H1 (cell line): ENCODE measurements around the gene PNPLA3. TPM values are rescaled to one million over a fixed set of nuclear protein-coding genes. Genes with fewer than 3 reads are reported as not detected.

Experiments
- ASH2L ChIP-seq: fragments of 200-600, 300-600 bp; sonication (generic); IDR thresholded peaks from one replicate; pipeline ENCODE4 v1.7.1; 2017; ENCODE audit warnings: low read length
- BCL11A ChIP-seq, 2 experiments: IDR thresholded peaks; one replicate each; pipeline ENCODE4 v1.6.1; 2011; ENCODE audit warnings: low read depth in 2 of 2, low read length in 2 of 2, mild to moderate bottlenecking in 2 of 2
- CREB1 ChIP-seq: IDR thresholded peaks from 2 replicates; pipeline ENCODE4 v1.6.1; 2012; ENCODE audit warnings: inconsistent platforms
- EP300 ChIP-seq, 2 experiments: IDR thresholded peaks; 1 replicate in 1 of 2; 2 replicates in 1 of 2; pipeline ENCODE4 v1.6.1; 2011 to 2012; ENCODE audit warnings: low read depth in 2 of 2, low read length in 2 of 2, mild to moderate bottlenecking in 2 of 2, borderline replicate concordance in 1 of 2, inconsistent platforms in 1 of 2, moderate library complexity in 1 of 2
- FOSL1 ChIP-seq: IDR thresholded peaks from 2 replicates; pipeline ENCODE4 v1.6.1; 2011; ENCODE audit warnings: mild to moderate bottlenecking, low read depth, low read length, moderate library complexity; ENCODE audit not compliant: insufficient read depth
- PHF8 ChIP-seq: fragments of 200-600 bp; sonication (generic); conservative IDR thresholded peaks from 2 replicates; pipeline ENCODE4 v1.7.1; 2012; ENCODE audit warnings: low read depth, mild to moderate bottlenecking, inconsistent platforms, low read length, moderate library complexity
- polyA plus RNA-seq, 7 experiments: library from polyadenylated mRNA; depleted of rRNA in 3 of 7; stranded (reverse) in 5 of 7; unstranded in 2 of 7; fragments of >200 nt in 5 of 7; fragments of 200-250 nt in 2 of 7; gene quantifications; 1 replicate in 5 of 7; 2 replicates in 1 of 7; 4 replicates in 1 of 7; pipeline versions ENCODE4 v1.2.1 to v1.2.3, GENCODE V29; 2011 to 2013; ENCODE audit warnings: missing spikeins in 2 of 7, mixed read lengths in 2 of 7
- total RNA-seq: library from RNA; stranded (reverse); fragmentation: NEBNext Ultra II Directional; extraction: Animal tissue kit (Norgen Biotek cat#: 25700); gene quantifications from 2 replicates; pipeline ENCODE4 v1.2.1, GENCODE V29; 2021

The PNPLA3 gene
- total and polyA plus RNA-seq, 2 of the 8 experiments (the other 6 are each of a cell fraction or from before 2014, with no cell fraction given), result 17.5 to 23.4 TPM

DNA sequence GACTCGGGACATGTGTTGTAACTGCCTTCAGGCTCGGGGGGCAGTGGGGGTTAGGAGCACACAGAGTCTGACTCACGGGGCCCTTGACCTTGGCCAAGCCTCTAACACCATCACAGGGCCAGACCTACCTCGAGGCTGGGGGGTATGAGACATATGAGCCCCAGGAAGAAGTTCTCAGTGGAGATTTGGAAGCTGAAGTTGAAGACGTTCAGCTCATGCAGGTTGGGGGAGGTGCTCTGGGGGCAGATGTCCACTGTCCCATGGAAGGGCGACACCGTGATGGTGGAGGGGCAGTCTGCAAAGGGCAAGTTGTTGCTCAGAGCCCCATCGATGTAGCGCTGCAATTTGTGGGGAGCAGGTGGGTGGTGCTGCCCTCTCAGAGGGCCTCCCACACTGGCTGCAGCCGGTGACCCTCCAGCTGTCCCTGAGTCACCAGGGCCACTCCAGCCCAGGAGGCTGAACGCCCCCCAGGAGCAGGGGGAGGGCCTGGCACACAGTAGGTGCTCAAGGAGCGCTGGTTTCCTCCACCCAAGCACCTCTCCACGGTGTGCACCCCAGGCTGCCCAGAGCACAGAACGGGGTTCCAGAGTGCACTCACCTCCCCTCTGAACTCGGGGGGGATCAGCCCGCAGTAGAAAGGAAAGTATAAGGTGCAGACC is 34.3 kb upstream of the PNPLA3 start (continued):
- no peak for TF ChIP-seq ASH2L
- TF ChIP-seq FOSL1, result no peak
- no peak for TF ChIP-seq PHF8
- TF ChIP-seq CREB1, result no peak
- no peak for TF ChIP-seq BCL11A (IDR thresholded peaks at IDR 0.05; ENCODE audit: low read depth in 2 of 2, low read length in 2 of 2)
- no peak for TF ChIP-seq EP300 (IDR thresholded peaks at IDR 0.05; ENCODE audit: borderline replicate concordance in 1 of 2, low read depth in 2 of 2, low read length in 2 of 2)
